Measurements from ENCODE around the gene ACADL. TPM values are rescaled to one million over a fixed set of nuclear protein-coding genes. Genes with fewer than 3 reads are reported as not detected.

ACADL gene
- total RNA-seq, 1 experiment from 2014 or later: 1.3 TPM

DNA sequence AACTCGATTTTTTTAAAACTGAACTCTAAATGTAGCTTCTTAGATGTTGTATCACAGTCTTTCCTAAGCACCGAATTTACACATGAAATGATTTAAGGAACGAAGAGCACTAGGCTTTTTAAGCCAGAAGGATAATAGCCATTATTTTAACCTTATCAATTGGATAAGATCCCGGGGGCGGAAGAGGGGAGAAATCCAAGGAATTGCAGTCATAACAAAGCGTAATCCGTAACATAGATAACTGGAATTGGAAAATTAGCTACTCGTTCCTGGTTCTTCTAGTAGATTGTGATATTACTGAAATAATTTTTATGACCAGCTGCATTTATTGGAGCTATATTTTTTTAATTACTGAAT lies 53.0 kb downstream of the ACADL start:
- no peaks in the 10 kb centered on the region for H3K9me3 Mint-ChIP-seq (ENCODE audit: low read depth, unreplicated experiment)
- TF ChIP-seq, protein P1, sequence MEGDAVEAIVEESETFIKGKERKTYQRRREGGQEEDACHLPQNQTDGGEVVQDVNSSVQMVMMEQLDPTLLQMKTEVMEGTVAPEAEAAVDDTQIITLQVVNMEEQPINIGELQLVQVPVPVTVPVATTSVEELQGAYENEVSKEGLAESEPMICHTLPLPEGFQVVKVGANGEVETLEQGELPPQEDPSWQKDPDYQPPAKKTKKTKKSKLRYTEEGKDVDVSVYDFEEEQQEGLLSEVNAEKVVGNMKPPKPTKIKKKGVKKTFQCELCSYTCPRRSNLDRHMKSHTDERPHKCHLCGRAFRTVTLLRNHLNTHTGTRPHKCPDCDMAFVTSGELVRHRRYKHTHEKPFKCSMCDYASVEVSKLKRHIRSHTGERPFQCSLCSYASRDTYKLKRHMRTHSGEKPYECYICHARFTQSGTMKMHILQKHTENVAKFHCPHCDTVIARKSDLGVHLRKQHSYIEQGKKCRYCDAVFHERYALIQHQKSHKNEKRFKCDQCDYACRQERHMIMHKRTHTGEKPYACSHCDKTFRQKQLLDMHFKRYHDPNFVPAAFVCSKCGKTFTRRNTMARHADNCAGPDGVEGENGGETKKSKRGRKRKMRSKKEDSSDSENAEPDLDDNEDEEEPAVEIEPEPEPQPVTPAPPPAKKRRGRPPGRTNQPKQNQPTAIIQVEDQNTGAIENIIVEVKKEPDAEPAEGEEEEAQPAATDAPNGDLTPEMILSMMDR (IDR thresholded peaks at IDR 0.05; ENCODE audit: unreplicated experiment): no peak
- no peaks in the 10 kb centered on the region for H3K27me3 Mint-ChIP-seq (ENCODE audit: unreplicated experiment)
- intact Hi-C loops (cut with micrococcal nuclease; ENCODE audit: unreplicated experiment): no loop called here
- no TSS peak for BruUV-seq (replicated peaks)
- CTCF ChIA-PET: interaction anchor here (0.8 to 4.5 kb wide), 2 partner anchors 17 to 22 kb away, joined by 3 to 32 read pairs; no protein-coding TSS in a partner anchor
- DNase-seq: no peak
- peak overlapping the region; percentile 90 for H3K27ac Mint-ChIP-seq (ENCODE audit: unreplicated experiment)
- peaks cover 51% of the 10 kb centered on the region for H3K36me3 Mint-ChIP-seq (ENCODE audit: insufficient read depth, unreplicated experiment)
- H3K4me1 Mint-ChIP-seq (ENCODE audit: low read depth, unreplicated experiment): peaks cover 19% of the 10 kb centered on the region
- H3K4me3 Mint-ChIP-seq (ENCODE audit: low read depth, unreplicated experiment): peak overlapping the region; percentile 98

GRCh38 chr2:210171309-210172218 lies 53.7 kb downstream of the ACADL start, which contains the start of gene KANSL1L:
TSS of gene KANSL1L (minus strand) at chr2:210171409. CDS start at chr2:210154582, 16,827 bp downstream.
- Mint-ChIP-seq H3K27me3 (ENCODE audit: unreplicated experiment) (no peaks in the 10 kb centered on the region), H3K27ac (ENCODE audit: unreplicated experiment) (peak within 1 kb of the TSS; percentile 100), H3K9me3 (ENCODE audit: low read depth, unreplicated experiment) (no peaks in the 10 kb centered on the region), H3K36me3 (ENCODE audit: insufficient read depth, unreplicated experiment) (peaks cover 51% of the 10 kb centered on the region), H3K4me1 (ENCODE audit: low read depth, unreplicated experiment) (peaks cover 23% of the 10 kb centered on the region), H3K4me3 (ENCODE audit: low read depth, unreplicated experiment) (peak within 1 kb of the TSS; percentile 98)
- TF ChIP-seq, protein P1 (IDR thresholded peaks at IDR 0.05; ENCODE audit: unreplicated experiment): no peak
- BruUV-seq (replicated peaks): TSS peak; percentile 73
- CTCF ChIA-PET: interaction anchor here (0.6 to 4.5 kb wide), 4 partner anchors 18 to 617 kb away, joined by 3 to 32 read pairs (median 4); no protein-coding TSS in a partner anchor
- intact Hi-C loops (cut with micrococcal nuclease; ENCODE audit: unreplicated experiment): no loop called here
- DNase-seq: peak; percentile 100

DNA sequence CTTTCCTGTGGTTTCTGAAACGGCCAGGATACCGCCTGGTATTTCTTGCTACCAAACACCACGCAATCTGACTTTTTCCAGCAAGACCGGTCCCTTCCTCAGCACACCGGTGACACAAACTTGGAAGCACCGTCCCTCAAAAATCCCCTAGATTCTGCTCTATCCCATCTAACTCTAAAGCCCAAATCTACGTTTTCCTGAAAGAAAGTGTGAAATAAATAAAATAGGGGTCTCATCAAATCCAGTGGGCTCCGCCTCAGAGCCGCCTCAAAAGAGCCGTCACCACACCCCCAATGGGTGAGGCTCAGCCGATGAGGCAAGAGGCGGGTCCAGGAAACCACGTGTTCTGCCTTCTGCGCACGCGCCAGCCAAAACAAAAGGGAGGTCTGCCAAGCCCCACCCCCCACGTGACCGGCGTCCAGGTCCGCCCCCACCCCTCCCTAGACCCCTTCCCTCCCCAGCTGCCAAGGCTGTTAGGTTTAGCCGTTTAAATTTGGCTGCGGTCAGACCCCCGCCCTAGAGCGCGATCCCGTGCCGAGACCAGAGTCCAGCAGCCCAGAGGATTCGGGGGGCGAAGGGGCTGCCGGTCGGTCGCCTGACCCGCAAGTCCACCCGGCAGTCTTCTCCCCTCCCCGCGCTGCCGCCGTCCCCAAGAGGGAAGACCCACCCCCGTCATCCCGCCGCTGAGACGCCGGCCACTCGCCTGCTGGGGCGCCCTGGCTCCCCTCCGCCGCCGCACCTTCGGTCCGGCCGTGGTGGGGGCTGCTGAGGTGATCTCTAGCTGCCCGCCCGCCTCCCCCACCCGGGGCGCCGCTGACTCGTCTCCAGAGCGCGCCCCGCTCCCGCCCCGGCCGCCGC lies 54.6 kb downstream of the ACADL start:
- H3K36me3 Mint-ChIP-seq (ENCODE audit: insufficient read depth, unreplicated experiment): peaks cover 51% of the 10 kb centered on the region
- intact Hi-C loops (cut with micrococcal nuclease; ENCODE audit: unreplicated experiment): loop anchor here (1.0 kb wide), 1 partner anchor 19 kb away; no protein-coding TSS in a partner anchor
- peak overlapping the region; percentile 98 for H3K4me3 Mint-ChIP-seq (ENCODE audit: low read depth, unreplicated experiment)
- TF ChIP-seq, protein P1 (IDR thresholded peaks at IDR 0.05; ENCODE audit: unreplicated experiment): no peak
- H3K27me3 Mint-ChIP-seq (ENCODE audit: unreplicated experiment): no peaks in the 10 kb centered on the region
- peaks cover 30% of the 10 kb centered on the region for H3K4me1 Mint-ChIP-seq (ENCODE audit: low read depth, unreplicated experiment)
- H3K9me3 Mint-ChIP-seq (ENCODE audit: low read depth, unreplicated experiment): no peaks in the 10 kb centered on the region
- DNase-seq: peak; percentile 98
- CTCF ChIA-PET: interaction anchor here (0.6 to 4.5 kb wide), 3 partner anchors 19 to 616 kb away, joined by 3 to 32 read pairs (median 5); no protein-coding TSS in a partner anchor
- BruUV-seq (replicated peaks): no TSS peak
- peak overlapping the region; percentile 100 for H3K27ac Mint-ChIP-seq (ENCODE audit: unreplicated experiment)

GRCh38 chr2:210170196-210170445 lies 55.1 kb downstream of the ACADL start:
- H3K4me1 Mint-ChIP-seq (ENCODE audit: low read depth, unreplicated experiment): peaks cover 35% of the 10 kb centered on the region
- H3K27ac Mint-ChIP-seq (ENCODE audit: unreplicated experiment): peak overlapping the region; percentile 100
- H3K36me3 Mint-ChIP-seq (ENCODE audit: insufficient read depth, unreplicated experiment): peaks cover 51% of the 10 kb centered on the region
- TF ChIP-seq, protein P1 (IDR thresholded peaks at IDR 0.05; ENCODE audit: unreplicated experiment): no peak
- TSS peak; percentile 31 for BruUV-seq (replicated peaks)
- intact Hi-C loops (cut with micrococcal nuclease; ENCODE audit: unreplicated experiment): loop anchor here (1.0 kb wide), 1 partner anchor 19 kb away; no protein-coding TSS in a partner anchor
- H3K4me3 Mint-ChIP-seq (ENCODE audit: low read depth, unreplicated experiment): peak overlapping the region; percentile 98
- no peaks in the 10 kb centered on the region for H3K9me3 Mint-ChIP-seq (ENCODE audit: low read depth, unreplicated experiment)
- DNase-seq: no peak
- CTCF ChIA-PET: no interaction called here
- H3K27me3 Mint-ChIP-seq (ENCODE audit: unreplicated experiment): no peaks in the 10 kb centered on the region
